NB4 (cell line): Measurements from ENCODE around the gene SLC2A14.
"Not testable (repeated sequence)": the region's sequence is repeated elsewhere in the genome, so short reads cannot be mapped to it uniquely, and the experiment has no call there.

ENCODE experiments used
- DNase-seq: peaks from one replicate; pipeline ENCODE4 v3.0.0; 2010; ENCODE audit warnings: low read depth
- H3K4me3 ChIP-seq: one replicate; pipeline ENCODE4 v1.5.1; 2011; ENCODE audit warnings: mild to moderate bottlenecking, low read depth, low read length, moderate library complexity
- CTCF ChIP-seq: IDR thresholded peaks from one replicate; pipeline ENCODE4 v1.5.1; 2012; ENCODE audit warnings: low read depth, low read length
- MAX ChIP-seq: IDR thresholded peaks from 2 replicates; pipeline ENCODE4 v1.6.1; 2011; ENCODE audit warnings: low read depth, low read length
- MYC ChIP-seq: IDR thresholded peaks from 2 replicates; pipeline ENCODE4 v1.6.1; 2011; ENCODE audit warnings: low read depth, low read length
- POLR2A ChIP-seq: IDR thresholded peaks from 2 replicates; pipeline ENCODE4 v1.6.1; 2011; ENCODE audit warnings: mild to moderate bottlenecking; ENCODE audit not compliant: insufficient read length; ENCODE audit errors: extremely low read depth

SLC2A14 gene

GRCh38 chr12:7907009-7907408 lies 34.3 kb upstream of the SLC2A14 start:
- H3K4me3 ChIP-seq = no peak overlapping the region
- DNase-seq = peak; percentile 60
- peak; percentile 25 for TF ChIP-seq CTCF
- TF ChIP-seq POLR2A = no peak

- not testable (repeated sequence) for H3K4me3 ChIP-seq, DNase-seq
These were observed 33.6 kb upstream of the SLC2A14 start for GRCh38 chr12:7906303-7906702.

GRCh38 chr12:7905600-7906125 lies 32.9 kb upstream of the SLC2A14 start:
- H3K4me3 ChIP-seq, DNase-seq: not testable (repeated sequence)

GRCh38 chr12:7905071-7905470 lies 32.4 kb upstream of the SLC2A14 start:
- H3K4me3 ChIP-seq = no peak overlapping the region
- no peak for TF ChIP-seq MYC
- TF ChIP-seq POLR2A = no peak
- TF ChIP-seq CTCF = no peak
- no peak for TF ChIP-seq MAX
- no peak for DNase-seq

- DNase-seq, H3K4me3 ChIP-seq: not testable (repeated sequence)
These were observed 29.7 kb upstream of the SLC2A14 start for GRCh38 chr12:7902416-7902815.

- TF ChIP-seq CTCF (no peak), MAX (no peak), MYC (no peak), POLR2A (no peak)
- no peak overlapping the region for H3K4me3 ChIP-seq
- no peak for DNase-seq
These were observed 27.0 kb upstream of the SLC2A14 start for GRCh38 chr12:7899755-7900154.

- H3K4me3 ChIP-seq = not testable (repeated sequence)
These were observed 24.0 kb upstream of the SLC2A14 start for GRCh38 chr12:7896726-7897125.

GRCh38 chr12:7892186-7892980 lies 19.7 kb upstream of the SLC2A14 start:
- DNase-seq = no peak
- TF ChIP-seq CTCF = no peak
- TF ChIP-seq MYC = no peak
- TF ChIP-seq POLR2A = no peak
- no peak for TF ChIP-seq MAX

More at GRCh38 chr12:7896726-7897125, 24.0 kb upstream of the SLC2A14 start:
- DNase-seq = not testable (repeated sequence)

More at GRCh38 chr12:7892186-7892980, 19.7 kb upstream of the SLC2A14 start:
- H3K4me3 ChIP-seq = no peak overlapping the region
